ENCODE measurements around the gene POLR2L. TPM values are rescaled to one million over a fixed set of nuclear protein-coding genes. Genes with fewer than 3 reads are reported as not detected.
A peak's percentile ranks its signal among the peaks of the same experiment; 100 is the strongest.

POLR2L gene
- total and polyA plus RNA-seq, 10 donors: 24.6 to 131 (median 66.2) TPM

- H3K27ac ChIP-seq: peak within 1 kb of the TSS; percentile 6 to 87 (median 78)
- DNase-seq: peak; percentile 89
- WGBS, 5 donors: 2 to 6% (median 4%) methylated on average over 14 to 64 of the region's 67 CpGs
- H3K4me1 ChIP-seq: peaks cover 50 to 96% (median 82%) of the 10 kb centered on the region in 6 donors
- peaks cover 0 to 79% (median 22%) of the 10 kb centered on the region in 7 donors for H3K27me3 ChIP-seq (replicated peaks in 1 of 7)
- H3K4me3 ChIP-seq: peak within 1 kb of the TSS; percentile 55 to 83 (median 60)
- TF ChIP-seq POLR2AphosphoS5 (IDR thresholded peaks at IDR 0.05): peak; percentile 4 to 51 (median 20)
- TF ChIP-seq CTCF (IDR thresholded peaks at IDR 0.05 in 8 of 11, conservative IDR thresholded peaks at IDR 0.05 in 3 of 11): peak in 3 of 11 experiments; percentile 26 to 37 (median 37)
- no peak for TF ChIP-seq POLR2A (IDR thresholded peaks at IDR 0.05)
- H3K9me3 ChIP-seq: no peaks in the 10 kb centered on the region
- H3K36me3 ChIP-seq: peaks cover 0 to 19% (median 11%) of the 10 kb centered on the region in 6 donors
- intact Hi-C loops (cut with DNase I; ENCODE audit: low total_unique reads): no loop called here
These were observed 9.7 kb downstream of the POLR2L start, which contains the start of gene CD151 for GRCh38 chr11:832529-833113. CD151 (plus strand) TSS chr11:832952; CDS start chr11:836070, 3,118 bp downstream.

DNA sequence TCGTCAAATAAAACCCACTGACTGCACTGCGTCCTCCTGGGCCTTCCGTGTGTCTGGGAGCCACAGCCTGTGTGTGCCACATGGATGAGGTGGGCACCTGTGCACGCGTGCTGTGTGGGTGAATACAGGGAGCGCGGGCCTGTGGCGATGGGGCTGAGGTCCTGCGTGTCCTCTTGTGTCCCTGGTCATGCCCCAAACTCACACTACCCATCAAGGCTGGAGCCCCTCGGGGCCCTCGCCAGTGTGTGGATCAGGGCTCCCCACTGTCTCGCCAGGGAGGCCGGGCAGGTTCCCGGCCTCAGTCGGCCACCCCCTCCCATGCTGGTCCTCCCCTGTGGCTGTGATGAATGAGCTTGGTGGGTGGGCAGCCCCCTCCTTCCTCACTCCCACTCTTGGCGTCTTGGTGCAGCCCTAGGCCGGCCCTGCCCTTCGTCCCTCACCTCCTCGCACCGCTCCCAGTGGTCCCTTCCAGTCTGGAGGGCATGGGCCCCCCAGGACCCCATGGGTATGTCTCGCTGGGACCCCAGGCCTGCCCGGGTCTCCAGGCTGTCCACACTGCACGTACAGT is 10.3 kb downstream of the POLR2L start:
- no peak for DNase-seq
- H3K4me3 ChIP-seq: peak overlapping the region in 6 of 8 donors; percentile 36 to 83 (median 63)
- H3K4me1 ChIP-seq: peaks cover 52 to 96% (median 84%) of the 10 kb centered on the region in 6 donors
- TF ChIP-seq POLR2AphosphoS5 (IDR thresholded peaks at IDR 0.05) (no peak), POLR2A (IDR thresholded peaks at IDR 0.05) (no peak), CTCF (IDR thresholded peaks at IDR 0.05 in 8 of 11, conservative IDR thresholded peaks at IDR 0.05 in 3 of 11) (no peak)
- WGBS, 5 donors: 77 to 85% (median 78%) methylated on average over 7 to 23 of the region's 23 CpGs
- peaks cover 0 to 13% (median 6%) of the 10 kb centered on the region in 6 donors for H3K36me3 ChIP-seq
- peaks cover 0 to 84% (median 22%) of the 10 kb centered on the region in 7 donors for H3K27me3 ChIP-seq (replicated peaks in 1 of 7)
- H3K27ac ChIP-seq: peak overlapping the region in 5 of 8 donors; percentile 78 to 87 (median 81)
- intact Hi-C loops (cut with DNase I; ENCODE audit: low total_unique reads): no loop called here
- no peaks in the 10 kb centered on the region for H3K9me3 ChIP-seq

GRCh38 chr11:831118-831864 is 11.0 kb downstream of the POLR2L start:
- TF ChIP-seq POLR2AphosphoS5 (IDR thresholded peaks at IDR 0.05): no peak
- no peak for TF ChIP-seq CTCF (IDR thresholded peaks at IDR 0.05 in 8 of 11, conservative IDR thresholded peaks at IDR 0.05 in 3 of 11)
- TF ChIP-seq POLR2A (IDR thresholded peaks at IDR 0.05): no peak
- DNase-seq: no peak
- peaks cover 57 to 96% (median 90%) of the 10 kb centered on the region in 6 donors for H3K4me1 ChIP-seq
- peak overlapping the region in 7 of 8 donors; percentile 29 to 74 (median 43) for H3K4me3 ChIP-seq
- H3K27ac ChIP-seq: no peak overlapping the region
- peaks cover 0 to 6% (median 0%) of the 10 kb centered on the region in 6 donors for H3K36me3 ChIP-seq
- H3K27me3 ChIP-seq (replicated peaks in 1 of 7): peaks cover 0 to 88% (median 22%) of the 10 kb centered on the region in 7 donors
- H3K9me3 ChIP-seq: no peaks in the 10 kb centered on the region
- intact Hi-C loops (cut with DNase I; ENCODE audit: low total_unique reads): no loop called here
- 65 to 79% (median 72%) methylated on average over 24 to 31 of the region's 31 CpGs for WGBS, 5 donors

All from spleen (tissue), 11 donors.